H1 (cell line): ENCODE measurements around the gene MPRIP. TPM values are rescaled to one million over a fixed set of nuclear protein-coding genes. Genes with fewer than 3 reads are reported as not detected.

Experiments
- CTCF ChIA-PET: fragments of 300-600 bp; sonication (Branson Sonifier 250); formaldehyde crosslinking; loops from one replicate; lab custom pipeline; 2021; ENCODE audit not compliant: partially characterized antibody; lab: Charles Lee
- POLR2A ChIA-PET: fragments of 300-600 bp; sonication (Branson Sonifier 250); formaldehyde crosslinking; loops from one replicate; lab custom pipeline; 2021; ENCODE audit warnings: inconsistent platforms; ENCODE audit not compliant: partially characterized antibody; lab: Charles Lee
- DNase-seq, 2 experiments: peaks; one replicate each; pipeline versions ENCODE4 v3.0.0 to v3.0.0-alpha.2; 2010 to 2022; ENCODE audit warnings: low spot score in 2 of 2, low read depth in 1 of 2, mixed read lengths in 1 of 2
- FAIRE-seq: peaks from 2 replicates; lab custom pipeline; 2011; peaks lifted over from hg19 to GRCh38; lab: Jason Lieb, UNC
- H2AFZ ChIP-seq: 2 replicates; pipeline ENCODE4 v1.8.1; 2012; ENCODE audit warnings: low read length, inconsistent platforms
- H2AK5ac ChIP-seq: 2 replicates; pipeline ENCODE4 v1.6.1; 2013; ENCODE audit warnings: low read depth, low read length
- H2BK120ac ChIP-seq: replicated peaks from 2 replicates; pipeline ENCODE3; 2013; ENCODE audit warnings: low read depth, low read length, inconsistent platforms
- H2BK12ac ChIP-seq: 2 replicates; pipeline ENCODE4 v1.6.1; 2013; ENCODE audit warnings: low read depth, low read length
- H2BK15ac ChIP-seq: 2 replicates; pipeline ENCODE4 v1.6.1; 2013; ENCODE audit warnings: low read length
- H2BK20ac ChIP-seq: 2 replicates; pipeline ENCODE4 v1.6.1; 2013; ENCODE audit warnings: low read length
- H2BK5ac ChIP-seq: 2 replicates; pipeline ENCODE4 v1.6.1; 2013; ENCODE audit warnings: low read depth, low read length
- H3K14ac ChIP-seq: 2 replicates; pipeline ENCODE4 v1.6.1; 2013; ENCODE audit warnings: inconsistent platforms; ENCODE audit not compliant: insufficient read length
- H3K18ac ChIP-seq: 2 replicates; pipeline ENCODE4 v1.6.1; 2013; ENCODE audit warnings: low read length; ENCODE audit errors: extremely low read depth
- H3K23ac ChIP-seq: 2 replicates; pipeline ENCODE4 v1.6.1; 2013; ENCODE audit warnings: inconsistent platforms; ENCODE audit not compliant: insufficient read length
- H3K23me2 ChIP-seq: 2 replicates; pipeline ENCODE4 v1.6.1; 2013; ENCODE audit warnings: low read depth, low read length
- H3K27ac ChIP-seq: 2 replicates; pipeline ENCODE4 v1.6.1; 2011; ENCODE audit warnings: low read depth, low read length, inconsistent platforms
- H3K27me3 ChIP-seq, 4 experiments: replicated peaks in 1 of 4; 1 replicate in 1 of 4; 2 replicates in 3 of 4; pipeline versions ENCODE4 v1.6.1 to v1.8.1; 2011 to 2013; ENCODE audit warnings: low read length in 3 of 4, mild to moderate bottlenecking in 3 of 4, inconsistent platforms in 2 of 4, mixed read lengths in 2 of 4, moderate library complexity in 1 of 4; ENCODE audit not compliant: control insufficient read depth in 3 of 4, insufficient read depth in 3 of 4; ENCODE audit errors: extremely low read depth in 1 of 4
- H3K36me3 ChIP-seq, 4 experiments: 2 replicates each; pipeline versions ENCODE4 v1.6.1 to v1.8.1; 2011 to 2013; ENCODE audit warnings: mild to moderate bottlenecking in 4 of 4, low read length in 3 of 4, moderate library complexity in 2 of 4, control low read depth in 1 of 4, inconsistent platforms in 1 of 4; ENCODE audit not compliant: insufficient read depth in 4 of 4, control insufficient read depth in 2 of 4
- H3K4ac ChIP-seq: replicated peaks from 2 replicates; pipeline ENCODE3; 2013; ENCODE audit warnings: low read length, low read depth, mixed read lengths, inconsistent platforms; ENCODE audit not compliant: insufficient read length
- H3K4me1 ChIP-seq, 4 experiments: replicated peaks in 1 of 4; 1 replicate in 1 of 4; 2 replicates in 3 of 4; pipeline versions ENCODE4 v1.6.1 to v1.8.1; 2011 to 2013; ENCODE audit warnings: low read length in 3 of 4, inconsistent platforms in 2 of 4, mixed read lengths in 1 of 4; ENCODE audit not compliant: insufficient read depth in 4 of 4, control insufficient read depth in 3 of 4
- H3K4me2 ChIP-seq, 2 experiments: 2 replicates each; pipeline versions ENCODE4 v1.6.1 to v1.8.1; 2011 to 2013; ENCODE audit warnings: low read depth in 2 of 2, low read length in 2 of 2, control low read depth in 1 of 2, inconsistent platforms in 1 of 2, mild to moderate bottlenecking in 1 of 2; ENCODE audit not compliant: insufficient read depth in 1 of 2
- H3K4me3 ChIP-seq, 4 experiments: fragments of 200-600, 300-600 bp in 1 of 4; sonication (generic), shearing (Covaris generic), sonication (Bioruptor Twin) in 1 of 4; 2 replicates each; pipeline versions ENCODE4 v1.5.1 to v1.8.1; 2011 to 2016; ENCODE audit warnings: low read length in 4 of 4, low read depth in 3 of 4, control low read depth in 2 of 4, inconsistent platforms in 2 of 4, mild to moderate bottlenecking in 2 of 4, mixed read lengths in 1 of 4, moderate library complexity in 1 of 4; ENCODE audit not compliant: insufficient read depth in 2 of 4; ENCODE audit errors: extremely low read depth in 1 of 4
- H3K56ac ChIP-seq: replicated peaks from 2 replicates; pipeline ENCODE3; 2013; ENCODE audit warnings: low read depth, mild to moderate bottlenecking, mixed read lengths, low read length, inconsistent platforms; ENCODE audit not compliant: insufficient read length
- H3K79me1 ChIP-seq: 2 replicates; pipeline ENCODE4 v1.6.1; 2013; ENCODE audit warnings: low read depth, low read length, control low read depth
- H3K79me2 ChIP-seq, 2 experiments: 2 replicates each; pipeline versions ENCODE4 v1.6.1 to v1.8.1; 2012 to 2013; ENCODE audit warnings: low read length in 2 of 2, mild to moderate bottlenecking in 2 of 2, inconsistent platforms in 1 of 2; ENCODE audit not compliant: insufficient read depth in 2 of 2, control insufficient read depth in 1 of 2
- H3K9ac ChIP-seq, 4 experiments: replicated peaks in 1 of 4; 1 replicate in 1 of 4; 2 replicates in 3 of 4; pipeline versions ENCODE4 v1.6.1 to v1.8.1; 2011 to 2013; ENCODE audit warnings: low read depth in 3 of 4, low read length in 3 of 4, control low read depth in 2 of 4, mild to moderate bottlenecking in 2 of 4, moderate library complexity in 2 of 4, inconsistent platforms in 1 of 4; ENCODE audit errors: extremely low read depth in 1 of 4
- H3K9me3 ChIP-seq, 2 experiments: 2 replicates each; pipeline versions ENCODE4 v1.6.1 to v1.8.1; 2012 to 2013; ENCODE audit warnings: mild to moderate bottlenecking in 2 of 2, moderate library complexity in 2 of 2, control low read depth in 1 of 2, inconsistent platforms in 1 of 2, low read depth in 1 of 2, low read length in 1 of 2, mixed read lengths in 1 of 2; ENCODE audit not compliant: insufficient read depth in 2 of 2
- H4K20me1 ChIP-seq, 2 experiments: replicated peaks in 1 of 2; 2 replicates each; pipeline versions ENCODE3 to v1.8.1; 2011 to 2013; ENCODE audit warnings: inconsistent platforms in 2 of 2, low read length in 2 of 2, mild to moderate bottlenecking in 1 of 2; ENCODE audit not compliant: insufficient read depth in 2 of 2, control insufficient read depth in 1 of 2
- H4K5ac ChIP-seq: 2 replicates; pipeline ENCODE4 v1.6.1; 2013; ENCODE audit warnings: low read length, low read depth, mixed read lengths, inconsistent platforms; ENCODE audit not compliant: insufficient read length
- H4K8ac ChIP-seq: 2 replicates; pipeline ENCODE4 v1.8.0; 2013; ENCODE audit warnings: mild to moderate bottlenecking, moderate library complexity, low read length, inconsistent platforms; ENCODE audit not compliant: insufficient read depth; ENCODE audit errors: extremely low read depth
- H4K91ac ChIP-seq: replicated peaks from 2 replicates; pipeline ENCODE3; 2013; ENCODE audit warnings: low read length, mixed read lengths, inconsistent platforms; ENCODE audit not compliant: insufficient read length
- ATF3 ChIP-seq: IDR thresholded peaks from 2 replicates; pipeline ENCODE4 v1.6.1; 2011; ENCODE audit warnings: low read depth, mild to moderate bottlenecking, low read length; ENCODE audit not compliant: insufficient read depth
- CHD2 ChIP-seq: IDR thresholded peaks from 2 replicates; pipeline ENCODE4 v1.6.1; 2012; ENCODE audit warnings: low read length, improper control_type of control experiment
- EGR1 ChIP-seq: IDR thresholded peaks from 2 replicates; pipeline ENCODE4 v1.6.1; 2011; ENCODE audit warnings: low read depth, low read length, borderline replicate concordance
- FOSL1 ChIP-seq: IDR thresholded peaks from 2 replicates; pipeline ENCODE4 v1.6.1; 2011; ENCODE audit warnings: mild to moderate bottlenecking, low read depth, low read length, moderate library complexity; ENCODE audit not compliant: insufficient read depth
- JUN ChIP-seq: IDR thresholded peaks from 2 replicates; pipeline ENCODE4 v1.6.1; 2011; ENCODE audit warnings: low read depth, mild to moderate bottlenecking, improper control_type of control experiment, low read length
- KDM5A ChIP-seq: fragments of 200-600 bp; IDR thresholded peaks from 2 replicates; pipeline ENCODE4 v1.7.1; 2012; ENCODE audit warnings: mild to moderate bottlenecking, low read length, inconsistent platforms, mixed read lengths
- MAX ChIP-seq: IDR thresholded peaks from 2 replicates; pipeline ENCODE4 v1.6.1; 2012; ENCODE audit warnings: inconsistent platforms
- POLR2A ChIP-seq, 2 experiments: IDR thresholded peaks; 1 replicate in 1 of 2; 2 replicates in 1 of 2; pipeline ENCODE4 v1.6.1; 2011; ENCODE audit warnings: low read depth in 2 of 2, low read length in 2 of 2, mild to moderate bottlenecking in 2 of 2; ENCODE audit errors: control extremely low read depth in 1 of 2
- POU5F1 ChIP-seq: IDR thresholded peaks from 2 replicates; pipeline ENCODE4 v1.6.1; 2011; ENCODE audit warnings: low read depth, mild to moderate bottlenecking, low read length, moderate library complexity
- RBBP5 ChIP-seq: IDR thresholded peaks from 2 replicates; pipeline ENCODE4 v1.7.1; 2012; ENCODE audit warnings: low read depth, mild to moderate bottlenecking, inconsistent platforms, low read length, moderate library complexity, borderline replicate concordance
- RXRA ChIP-seq: IDR thresholded peaks from 2 replicates; pipeline ENCODE4 v1.6.1; 2011; ENCODE audit warnings: low read depth, mild to moderate bottlenecking, low read length, moderate library complexity; ENCODE audit not compliant: insufficient read depth
- SAP30 ChIP-seq: fragments of 300-600 bp; sonication (generic); IDR thresholded peaks from 2 replicates; pipeline ENCODE4 v1.7.1; 2012; ENCODE audit warnings: low read length, moderate library complexity, mild to moderate bottlenecking, inconsistent platforms; ENCODE audit not compliant: insufficient read depth, insufficient replicate concordance
- TBP ChIP-seq: IDR thresholded peaks from 2 replicates; pipeline ENCODE4 v1.6.1; 2011; ENCODE audit warnings: low read depth, low read length, improper control_type of control experiment
- TCF12 ChIP-seq: IDR thresholded peaks from 2 replicates; pipeline ENCODE4 v1.6.1; 2011; ENCODE audit warnings: low read depth, mild to moderate bottlenecking, low read length
- WGBS, 2 experiments: shearing (Covaris generic) in 1 of 2; methylation state at CpG; one replicate each; pipeline versions ENCODE4 v1.1.6 to v1.1.7; 2013 to 2015; ENCODE audit warnings: low lambda C conversion rate in 2 of 2, mixed read lengths in 2 of 2, inconsistent platforms in 1 of 2, low coverage in 1 of 2, missing lambda C conversion rate in 1 of 2; ENCODE audit not compliant: insufficient replicate concordance in 2 of 2, insufficient coverage in 1 of 2, insufficient read length in 1 of 2; ENCODE audit errors: extremely low coverage in 1 of 2, missing lambda C conversion rate in 1 of 2; 5-methylcytosine and 5-hydroxymethylcytosine counted together
- polyA plus RNA-seq, 7 experiments: library from polyadenylated mRNA; depleted of rRNA in 3 of 7; stranded (reverse) in 5 of 7; unstranded in 2 of 7; fragments of >200 nt in 5 of 7; fragments of 200-250 nt in 2 of 7; gene quantifications; 1 replicate in 5 of 7; 2 replicates in 1 of 7; 4 replicates in 1 of 7; pipeline versions ENCODE4 v1.2.1 to v1.2.3, GENCODE V29; 2011 to 2013; ENCODE audit warnings: missing spikeins in 2 of 7, mixed read lengths in 2 of 7
- total RNA-seq: library from RNA; stranded (reverse); fragmentation: NEBNext Ultra II Directional; extraction: Animal tissue kit (Norgen Biotek cat#: 25700); gene quantifications from 2 replicates; pipeline ENCODE4 v1.2.1, GENCODE V29; 2021

The MPRIP gene
- total and polyA plus RNA-seq, 2 of the 8 experiments (the other 6 are each of a cell fraction or from before 2014, with no cell fraction given): 48.6 to 146 TPM

- no peak overlapping the region for H3K27ac ChIP-seq
- H4K20me1 ChIP-seq: peaks cover 0 to 4% of the 10 kb centered on the region in 2 experiments
- peaks cover 2 to 15% (median 11%) of the 10 kb centered on the region in 4 experiments; a peak in 6 of 8 replicates for H3K36me3 ChIP-seq
- no peak overlapping the region for H3K4me3 ChIP-seq
- no peaks in the 10 kb centered on the region for H3K27me3 ChIP-seq
- no peak overlapping the region for H2BK12ac ChIP-seq
- no peak overlapping the region for H2AK5ac ChIP-seq
- H2BK120ac ChIP-seq: no peak overlapping the region
- H2BK15ac ChIP-seq: no peak overlapping the region
- no peak overlapping the region for H2BK5ac ChIP-seq
- ChIA-PET POLR2A (interaction anchor here (1.6 kb wide), 1 partner anchor 62 kb away, joined by 3 read pairs; no protein-coding TSS in a partner anchor), CTCF (interaction anchor here (1.5 to 1.6 kb wide), 2 partner anchors 40 to 41 kb away, joined by 8 to 9 read pairs; no protein-coding TSS in a partner anchor)
- no peak overlapping the region for H3K4ac ChIP-seq
- H3K4me2 ChIP-seq: no peak overlapping the region
- no peak overlapping the region for H4K91ac ChIP-seq
- no peak overlapping the region for H2AFZ ChIP-seq
- H3K4me1 ChIP-seq: no peaks in the 10 kb centered on the region
- H4K5ac ChIP-seq: no peak overlapping the region
- H3K79me2 ChIP-seq: no peaks in the 10 kb centered on the region
- no peak overlapping the region for H3K23ac ChIP-seq
- DNase-seq (no peak), FAIRE-seq (no peak)
- 89% methylated on average over 5 of the region's 6 CpGs; no CpG with 5 or more reads in 1 of the 2 experiments for WGBS, 2 experiments
- no peak overlapping the region for H3K14ac ChIP-seq
- no peaks in the 10 kb centered on the region for H3K79me1 ChIP-seq
- no peak overlapping the region for H4K8ac ChIP-seq
- H2BK20ac ChIP-seq: no peak overlapping the region
- no peaks in the 10 kb centered on the region for H3K23me2 ChIP-seq
- no peaks in the 10 kb centered on the region for H3K9me3 ChIP-seq
- no peak overlapping the region for H3K18ac ChIP-seq
- no peak overlapping the region for H3K56ac ChIP-seq
- no peak overlapping the region for H3K9ac ChIP-seq
- TF ChIP-seq ATF3: no peak
- TF ChIP-seq JUN: no peak
- TF ChIP-seq CHD2: no peak
- TF ChIP-seq SAP30: no peak
- no peak for TF ChIP-seq FOSL1
- no peak for TF ChIP-seq POLR2A (IDR thresholded peaks at IDR 0.05; ENCODE audit: control extremely low read depth in 1 of 2, low read depth in 2 of 2, low read length in 2 of 2)
- TF ChIP-seq RBBP5: no peak
- TF ChIP-seq MAX: no peak
- no peak for TF ChIP-seq POU5F1
- no peak for TF ChIP-seq TBP
- TF ChIP-seq RXRA: no peak
- no peak for TF ChIP-seq KDM5A
- TF ChIP-seq TCF12: no peak
- no peak for TF ChIP-seq EGR1
These were observed 140.4 kb downstream of the MPRIP start for GRCh38 chr17:17182598-17183136.
